B cell (primary cell): ENCODE measurements around the gene RABGAP1L. TPM values are rescaled to one million over a fixed set of nuclear protein-coding genes. Genes with fewer than 3 reads are reported as not detected.
A peak's percentile ranks its signal among the peaks of the same experiment; 100 is the strongest.

Experiments used
- ATAC-seq: fragments of 200-7000 bp; cut with Tn5 transposase; one replicate; pipeline ENCODE4 v1.10.0; 2021; ENCODE audit warnings: low read depth, mild to moderate bottlenecking, moderate number of reproducible peaks, moderate library complexity
- CTCF ChIA-PET: fragments of 350-600 bp; sonication (Branson Sonifier 250); formaldehyde crosslinking; loops from one replicate; lab custom pipeline; 2021; ENCODE audit warnings: antibody characterized with exemption, inconsistent platforms; lab: Charles Lee
- POLR2A ChIA-PET: fragments of 350-600 bp; sonication (Branson Sonifier 250); formaldehyde crosslinking; loops from one replicate; lab custom pipeline; 2021; ENCODE audit warnings: antibody characterized with exemption; lab: Charles Lee
- DNase-seq: peaks from one replicate; pipeline ENCODE4 v3.0.0; 2013
- H2AFZ ChIP-seq: 2 replicates; pipeline ENCODE4 v1.6.1; 2012; ENCODE audit warnings: mild to moderate bottlenecking, low read depth, low read length; ENCODE audit not compliant: insufficient read depth, poor library complexity, severe bottlenecking
- H3K27ac ChIP-seq, 2 donors: 1 replicate in 1 of 2; 2 replicates in 1 of 2; pipeline ENCODE4 v1.5.1; 2012 to 2013; ENCODE audit warnings: low read length in 2 of 2, mild to moderate bottlenecking in 2 of 2, moderate library complexity in 1 of 2
- H3K27me3 ChIP-seq, 4 experiments: fragments of 200-600 bp in 1 of 4; sonication (generic) in 1 of 4; replicated peaks in 1 of 4; 1 replicate in 2 of 4; 2 replicates in 2 of 4; pipeline versions ENCODE4 v1.6.1 to v1.7.0; 2013 to 2016; ENCODE audit warnings: low read length in 3 of 4, mild to moderate bottlenecking in 2 of 4, mixed read lengths in 1 of 4, moderate library complexity in 1 of 4; ENCODE audit not compliant: insufficient read depth in 4 of 4, control insufficient read depth in 3 of 4; ENCODE audit errors: control extremely low read depth in 1 of 4
- H3K36me3 ChIP-seq, 2 experiments: replicated peaks in 1 of 2; 1 replicate in 1 of 2; 2 replicates in 1 of 2; pipeline versions ENCODE4 v1.6.1 to v1.7.1; 2013; ENCODE audit warnings: low read length in 1 of 2; ENCODE audit not compliant: insufficient read depth in 2 of 2, control insufficient read depth in 1 of 2; ENCODE audit errors: control extremely low read depth in 1 of 2, extremely low read depth in 1 of 2
- H3K4me1 ChIP-seq, 2 donors: fragments of 200-600 bp in 1 of 2; sonication (generic) in 1 of 2; 1 replicate in 1 of 2; 2 replicates in 1 of 2; pipeline versions ENCODE4 v1.5.1 to v1.6.1; 2013 to 2017; ENCODE audit warnings: low read length in 2 of 2; ENCODE audit not compliant: control insufficient read depth in 2 of 2, insufficient read depth in 2 of 2
- H3K4me2 ChIP-seq: replicated peaks from 2 replicates; pipeline ENCODE3; 2012; ENCODE audit warnings: mild to moderate bottlenecking, low read depth, low read length; ENCODE audit not compliant: poor library complexity, severe bottlenecking
- H3K4me3 ChIP-seq, 5 experiments: fragments of 200-600 bp in 1 of 5; sonication (generic) in 1 of 5; 1 replicate in 3 of 5; 2 replicates in 2 of 5; pipeline versions ENCODE4 v1.5.1 to v1.7.0; 2011 to 2016; ENCODE audit warnings: low read length in 4 of 5, mild to moderate bottlenecking in 4 of 5, low read depth in 2 of 5, control low read depth in 1 of 5, moderate library complexity in 1 of 5; ENCODE audit not compliant: insufficient read depth in 1 of 5; ENCODE audit errors: control extremely low read depth in 1 of 5, extremely low read depth in 1 of 5
- H3K79me2 ChIP-seq: fragments of 200-600 bp; sonication (generic); one replicate; pipeline ENCODE4 v1.6.0; 2016; ENCODE audit warnings: low read length; ENCODE audit not compliant: control insufficient read depth, insufficient read depth
- H3K9ac ChIP-seq: fragments of 200-600 bp; sonication (generic); 2 replicates; pipeline ENCODE4 v1.6.1; 2017; ENCODE audit warnings: mild to moderate bottlenecking, low read length, moderate library complexity
- H3K9me3 ChIP-seq, 3 donors: one replicate each; pipeline versions ENCODE4 v1.6.1 to v1.7.1; 2013; ENCODE audit warnings: low read length in 2 of 3; ENCODE audit not compliant: control insufficient read depth in 2 of 3, insufficient read depth in 1 of 3; ENCODE audit errors: control extremely low read depth in 1 of 3
- H4K20me1 ChIP-seq: 2 replicates; pipeline ENCODE4 v1.6.0; 2012; ENCODE audit warnings: mild to moderate bottlenecking, low read length; ENCODE audit not compliant: insufficient read depth, control insufficient read depth, poor library complexity, severe bottlenecking
- H3K27ac Mint-ChIP-seq: one replicate; pipeline ENCODE4 v1.8.0; 2021; ENCODE audit warnings: mixed read lengths
- H3K27me3 Mint-ChIP-seq: one replicate; pipeline ENCODE4 v1.8.0; 2021; ENCODE audit warnings: mixed read lengths
- H3K4me1 Mint-ChIP-seq: one replicate; pipeline ENCODE4 v1.8.0; 2021; ENCODE audit warnings: mixed read lengths
- H3K4me3 Mint-ChIP-seq: one replicate; pipeline ENCODE4 v1.8.0; 2021; ENCODE audit warnings: mixed read lengths
- H3K9me3 Mint-ChIP-seq: one replicate; pipeline ENCODE4 v1.8.0; 2022; ENCODE audit warnings: mixed read lengths; ENCODE audit not compliant: insufficient read depth
- CTCF ChIP-seq: fragments of 200-600 bp; IDR thresholded peaks from one replicate; pipeline ENCODE4 v1.8.0; 2022; ENCODE audit warnings: antibody characterized with exemption, mild to moderate bottlenecking
- EZH2 ChIP-seq: IDR thresholded peaks from 2 replicates; pipeline ENCODE4 v1.6.1; 2012; ENCODE audit warnings: borderline replicate concordance, low read depth, mild to moderate bottlenecking, moderate library complexity, low read length; ENCODE audit not compliant: insufficient read depth, poor library complexity, severe bottlenecking
- WGBS: methylation state at CpG from one replicate; pipeline ENCODE4 v1.1.5; 2013; ENCODE audit warnings: missing lambda C conversion rate; ENCODE audit not compliant: insufficient coverage; 5-methylcytosine and 5-hydroxymethylcytosine counted together
- intact Hi-C: fragments of 100-400 bp; cut with micrococcal nuclease; formaldehyde crosslinking; loops from one replicate; pipeline ENCODE4 v1.10.0; 2022
- polyA plus RNA-seq: library from polyadenylated mRNA; depleted of rRNA; stranded (reverse); fragments of >200 nt; gene quantifications from 2 replicates; pipeline ENCODE4 v1.2.3, GENCODE V29; 2012
- total RNA-seq, 2 donors: library from RNA; stranded (reverse); fragments of 120-200 nt in 1 of 2; gene quantifications; 1 replicate in 1 of 2; 2 replicates in 1 of 2; pipeline versions ENCODE4 v1.2.3 to v1.2.4, GENCODE V29; 2013 to 2022

The RABGAP1L gene
- total and polyA plus RNA-seq, 2 donors (not counting 1 experiment from before 2014, with no cell fraction given), result 34.9 to 159 TPM

- intact Hi-C loops, result loop anchor here (10.0 kb wide), 1 partner anchor 732 kb away; no protein-coding TSS in a partner anchor
- H3K27ac Mint-ChIP-seq, result no peak overlapping the region
- Histone ChIP-seq H3K4me1 (peaks cover 18 to 23% of the 10 kb centered on the region in 2 donors), H3K36me3 (peaks cover 0 to 4% of the 10 kb centered on the region in 2 experiments), H3K27ac (no peak overlapping the region), H3K4me3 (no peak overlapping the region), H3K9ac (no peak overlapping the region), H4K20me1 (peaks cover 2% of the 10 kb centered on the region), H2AFZ (no peak overlapping the region), H3K9me3 (no peaks in the 10 kb centered on the region), H3K79me2 (peaks cover 15% of the 10 kb centered on the region), H3K27me3 (no peaks in the 10 kb centered on the region), H3K4me2 (no peak overlapping the region)
- no peaks in the 10 kb centered on the region for H3K27me3 Mint-ChIP-seq
- ATAC-seq (no peak), DNase-seq (no peak)
- ChIA-PET CTCF (interaction anchor here (1.4 kb wide), 3 partner anchors 11 to 220 kb away, joined by 3 to 5 read pairs (median 4); no protein-coding TSS in a partner anchor), POLR2A (no interaction called here)
- H3K4me3 Mint-ChIP-seq, result no peak overlapping the region
- TF ChIP-seq EZH2, result no peak
- no peak for TF ChIP-seq CTCF
- H3K9me3 Mint-ChIP-seq, result no peaks in the 10 kb centered on the region
- H3K4me1 Mint-ChIP-seq, result peaks cover 22% of the 10 kb centered on the region
- no CpG with 5 or more reads among the region's 1 CpG for WGBS
Measured at GRCh38 chr1:174996476-174996875, 837.2 kb downstream of the RABGAP1L start.

GRCh38 chr1:174997041-174997440 lies 837.7 kb downstream of the RABGAP1L start:
- H3K4me1 Mint-ChIP-seq, result peaks cover 26% of the 10 kb centered on the region
- Histone ChIP-seq H4K20me1 (peaks cover 8% of the 10 kb centered on the region), H3K36me3 (peaks cover 0 to 4% of the 10 kb centered on the region in 2 experiments), H3K4me3 (no peak overlapping the region), H3K27ac (no peak overlapping the region), H3K79me2 (peaks cover 21% of the 10 kb centered on the region), H3K4me1 (peaks cover 21 to 23% of the 10 kb centered on the region in 2 donors), H3K9ac (no peak overlapping the region), H3K27me3 (no peaks in the 10 kb centered on the region), H2AFZ (no peak overlapping the region), H3K9me3 (no peaks in the 10 kb centered on the region), H3K4me2 (no peak overlapping the region)
- no peak overlapping the region for H3K4me3 Mint-ChIP-seq
- ATAC-seq (no peak), DNase-seq (no peak)
- H3K27ac Mint-ChIP-seq, result peak overlapping the region; percentile 58
- intact Hi-C loops, result loop anchor here (10.0 kb wide), 1 partner anchor 732 kb away; no protein-coding TSS in a partner anchor
- H3K27me3 Mint-ChIP-seq, result no peaks in the 10 kb centered on the region
- no peak for TF ChIP-seq EZH2
- TF ChIP-seq CTCF, result no peak
- WGBS, result 94% methylated on average over 2 of the region's 3 CpGs
- no peaks in the 10 kb centered on the region for H3K9me3 Mint-ChIP-seq
- CTCF ChIA-PET, result interaction anchor here (0.7 to 4.2 kb wide), 5 partner anchors 14 to 226 kb away, joined by 3 to 22 read pairs (median 4); no protein-coding TSS in a partner anchor
- POLR2A ChIA-PET, result no interaction called here
